GM18870 (cell line): Measurements from ENCODE around the gene FMO4.
"Not testable (repeated sequence)": the region's sequence is repeated elsewhere in the genome, so short reads cannot be mapped to it uniquely, and the experiment has no call there.

ENCODE experiments used
- ATAC-seq: cut with Tn5 transposase; IDR thresholded peaks from one replicate; pipeline ENCODE4 v1.9.1; 2021; ENCODE audit warnings: moderate library complexity; ENCODE audit not compliant: unreplicated experiment

The FMO4 gene

DNA sequence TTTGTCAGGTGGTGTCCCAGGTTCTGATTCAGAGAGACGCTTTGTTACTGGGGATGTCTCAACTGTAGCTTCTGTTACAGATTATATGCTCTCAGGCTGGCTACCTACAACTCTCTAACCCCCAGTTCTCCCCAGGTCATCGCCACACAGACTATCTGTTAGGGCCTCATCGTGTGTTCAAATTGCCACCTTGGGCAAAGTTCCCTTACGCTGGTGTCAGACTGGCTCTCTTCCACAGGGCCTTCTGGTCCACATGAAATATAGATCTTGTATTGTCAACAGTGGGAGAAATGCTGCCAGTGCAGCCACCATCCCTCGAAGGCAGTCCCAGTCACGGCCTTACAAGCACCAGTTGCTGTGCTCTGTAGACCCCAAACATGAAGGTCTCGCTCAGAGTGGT is 15.3 kb downstream of the FMO4 start:
- no peak for ATAC-seq

- ATAC-seq = no peak
These were observed 20.1 kb downstream of the FMO4 start for GRCh38 chr1:171334024-171334640.

GRCh38 chr1:171335964-171336363 is 22.0 kb downstream of the FMO4 start:
- ATAC-seq = no peak

- ATAC-seq = not testable (repeated sequence)
These were observed 25.4 kb downstream of the FMO4 start for GRCh38 chr1:171339345-171339744.

- no peak for ATAC-seq
These were observed 29.9 kb downstream of the FMO4 start for GRCh38 chr1:171343727-171344472.

DNA sequence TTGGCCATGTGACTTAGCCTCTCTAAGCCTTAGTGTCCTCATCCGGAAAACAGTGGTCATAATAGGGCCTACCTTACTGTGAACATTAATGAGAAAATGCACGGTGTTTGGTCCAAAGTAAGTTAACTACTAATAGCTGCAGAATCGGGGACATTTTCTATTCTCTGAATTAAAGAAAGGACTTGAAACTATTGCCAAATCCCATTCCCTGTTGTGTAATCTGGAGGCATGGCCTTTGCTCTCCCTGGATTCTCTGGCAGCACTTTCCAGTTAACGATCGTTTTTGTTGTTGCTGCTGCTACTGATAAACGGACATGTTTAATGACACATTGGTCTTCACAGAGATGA is 30.5 kb downstream of the FMO4 start:
- no peak for ATAC-seq

DNA sequence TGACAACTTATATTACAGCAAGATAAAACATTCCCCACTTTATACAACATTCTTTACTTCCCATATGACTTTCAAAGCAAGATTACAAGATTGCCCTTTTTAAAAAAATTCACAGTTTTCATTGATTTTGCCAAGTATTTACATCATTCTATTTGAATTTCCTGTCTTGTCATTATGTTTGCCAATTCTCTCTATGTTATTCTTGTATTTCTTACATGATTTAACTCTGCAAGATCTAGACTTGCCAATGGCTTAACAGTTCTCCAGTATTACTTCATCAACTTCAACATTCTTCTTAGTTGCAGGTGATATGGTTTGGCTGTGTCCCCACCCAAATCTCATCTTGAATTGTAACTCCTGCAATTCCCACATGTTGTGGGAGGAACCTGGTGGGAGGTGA is 31.6 kb downstream of the FMO4 start:
- ATAC-seq = no peak

- no peak for ATAC-seq
These were observed 32.9 kb downstream of the FMO4 start for GRCh38 chr1:171346881-171347280.

DNA sequence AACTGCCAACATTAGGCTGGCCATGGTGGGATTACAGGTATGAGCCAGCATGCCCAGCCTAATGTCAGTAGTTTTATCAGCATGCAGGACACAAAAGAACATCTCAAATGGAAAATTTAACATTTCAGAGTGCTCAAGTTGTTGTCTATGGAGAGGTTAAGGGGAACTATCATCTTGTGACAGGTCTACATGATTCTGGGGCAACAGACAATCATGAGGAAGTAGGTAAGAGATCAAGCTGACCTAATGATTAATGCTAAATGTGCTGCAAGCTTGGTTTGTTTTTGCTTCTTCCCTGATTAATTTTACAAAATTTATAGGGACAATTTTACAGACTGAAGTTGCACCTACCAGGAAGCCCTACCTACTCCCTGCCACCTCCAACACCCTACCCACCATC is 36.6 kb downstream of the FMO4 start:
- no peak for ATAC-seq

DNA sequence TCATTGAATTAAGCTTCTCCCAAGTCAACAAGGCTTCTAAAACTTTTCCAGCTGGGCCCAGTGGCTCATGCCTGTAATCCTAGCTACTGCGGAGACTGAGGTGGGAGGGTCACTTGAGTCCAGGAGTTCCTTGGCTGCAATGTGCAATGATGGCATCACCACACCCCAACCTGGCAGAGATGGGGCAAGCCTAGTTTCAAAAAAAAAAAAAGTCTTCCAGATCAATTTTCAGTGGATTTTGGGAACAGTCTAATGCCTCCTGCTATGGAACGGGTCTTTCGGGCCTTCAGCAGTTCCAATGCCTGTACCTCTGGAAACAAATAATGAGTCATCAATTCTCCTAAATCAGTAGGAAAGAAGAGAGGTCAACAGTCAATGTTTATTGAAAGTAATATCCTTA is 38.0 kb downstream of the FMO4 start:
- no peak for ATAC-seq

DNA sequence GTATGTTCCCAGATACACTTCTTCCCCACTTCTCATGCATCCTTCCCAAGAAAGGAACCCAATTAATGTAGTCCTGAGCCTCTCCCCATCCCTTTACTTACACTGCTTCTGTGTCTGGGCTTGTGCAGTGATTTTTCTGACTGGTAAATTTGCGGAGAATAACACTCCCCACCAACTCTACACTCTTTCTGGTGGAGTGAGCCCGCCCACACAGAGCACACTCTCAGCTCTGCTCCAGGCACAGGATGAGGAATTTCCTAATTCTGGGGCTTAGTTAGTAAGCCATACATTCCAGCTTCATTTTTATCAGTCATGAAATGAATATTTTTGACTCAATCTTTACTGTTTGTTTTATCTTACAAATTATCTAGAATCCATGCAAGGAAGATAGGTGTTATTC is 38.6 kb downstream of the FMO4 start:
- ATAC-seq = no peak

DNA sequence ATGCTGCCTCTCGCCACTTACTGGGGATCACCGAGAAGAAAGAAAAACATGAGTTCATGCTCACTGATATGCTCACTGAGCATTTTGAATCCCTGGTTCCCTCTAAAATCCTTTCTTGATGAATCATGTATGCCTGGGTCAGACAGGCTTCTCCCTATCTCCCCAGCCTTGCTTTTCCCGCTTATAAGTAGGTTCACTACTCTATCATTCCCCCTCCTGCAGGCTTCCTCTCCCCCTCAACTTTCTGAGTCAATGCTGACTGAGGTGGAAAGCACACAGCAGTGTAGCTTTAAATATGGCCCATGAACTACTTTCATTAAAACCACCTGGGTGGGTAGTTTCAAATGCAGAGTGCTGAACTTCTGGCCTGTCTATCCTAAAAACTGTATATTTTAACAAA is 41.7 kb downstream of the FMO4 start:
- no peak for ATAC-seq

GRCh38 chr1:171357179-171357578 is 43.2 kb downstream of the FMO4 start:
- no peak for ATAC-seq

GRCh38 chr1:171359355-171359648 is 45.3 kb downstream of the FMO4 start:
- not testable (repeated sequence) for ATAC-seq

GRCh38 chr1:171359731-171360527 is 45.9 kb downstream of the FMO4 start:
- ATAC-seq = not testable (repeated sequence)

GRCh38 chr1:171366085-171366484 is 52.1 kb downstream of the FMO4 start:
- ATAC-seq = no peak

GRCh38 chr1:171366816-171367215 is 52.8 kb downstream of the FMO4 start:
- ATAC-seq = no peak

GRCh38 chr1:171367436-171367835 is 53.5 kb downstream of the FMO4 start:
- no peak for ATAC-seq

- no peak for ATAC-seq
These were observed 58.6 kb downstream of the FMO4 start for GRCh38 chr1:171372418-171373084.

DNA sequence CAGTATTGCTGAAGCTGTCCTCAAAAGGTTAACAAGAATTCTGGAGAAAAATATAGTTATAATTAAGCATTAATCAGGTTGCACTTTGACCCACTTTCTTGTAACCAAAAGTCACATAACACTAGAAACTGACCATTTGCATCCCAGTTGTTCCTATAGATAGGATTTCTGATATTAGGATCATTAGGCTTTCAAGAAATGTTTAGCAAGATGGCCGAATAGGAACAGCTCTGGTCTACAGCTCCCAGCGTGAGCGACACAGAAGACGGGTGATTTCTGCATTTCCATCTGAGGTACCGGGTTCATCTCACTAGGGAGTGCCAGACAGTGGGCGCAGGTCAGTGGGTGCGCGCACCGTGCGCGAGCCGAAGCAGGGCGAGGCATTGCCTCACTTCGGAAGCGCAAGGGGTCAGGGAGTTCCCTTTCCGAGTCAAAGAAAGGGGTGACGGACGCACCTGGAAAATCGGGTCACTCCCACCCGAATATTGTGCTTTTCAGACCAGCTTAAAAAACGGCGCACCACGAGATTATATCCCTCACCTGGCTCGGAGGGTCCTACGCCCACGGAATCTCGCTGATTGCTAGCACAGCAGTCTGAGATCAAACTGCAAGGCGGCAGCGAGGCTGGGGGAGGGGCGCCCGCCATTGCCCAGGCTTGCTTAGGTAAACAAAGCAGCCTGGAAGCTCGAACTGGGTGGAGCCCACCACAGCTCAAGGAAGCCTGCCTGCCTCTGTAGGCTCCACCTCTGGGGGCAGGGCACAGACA is 59.6 kb downstream of the FMO4 start:
- ATAC-seq = not testable (repeated sequence)

GRCh38 chr1:171379846-171380245 is 65.9 kb downstream of the FMO4 start:
- ATAC-seq = no peak
